K562 (cell line): ENCODE results near the gene TNNT3. TPM values are rescaled to one million over a fixed set of nuclear protein-coding genes. Genes with fewer than 3 reads are reported as not detected.

Source experiments
- GATA2 ChIP-seq: sonication (generic); formaldehyde crosslinking; IDR thresholded peaks from 2 replicates; pipeline ENCODE4 v1.4.0; 2020; ENCODE audit warnings: mild to moderate bottlenecking, missing genetic modification reagents
- RCOR1 ChIP-seq, 2 experiments: IDR thresholded peaks; 2 replicates each; pipeline ENCODE4 v1.6.1; 2012; ENCODE audit warnings: low read depth in 2 of 2, low read length in 2 of 2, borderline replicate concordance in 1 of 2, improper control_type of control experiment in 1 of 2
- SMARCC2 ChIP-seq: fragments of 450-650 bp; IDR thresholded peaks from 2 replicates; pipeline ENCODE4 v1.6.1; 2017; ENCODE audit warnings: antibody characterized with exemption, moderate library complexity, mild to moderate bottlenecking, low read depth
- TBP ChIP-seq: optimal IDR thresholded peaks from 2 replicates; pipeline ENCODE3; 2011; ENCODE audit warnings: low read depth, low read length, improper control_type of control experiment
- ZNF124 ChIP-seq: sonication (generic); formaldehyde crosslinking; IDR thresholded peaks from 2 replicates; pipeline ENCODE4 v1.8.1; 2022; ENCODE audit warnings: missing genetic modification reagents
- polyA plus RNA-seq, 8 experiments: library from polyadenylated mRNA; depleted of rRNA in 4 of 8; stranded (reverse) in 5 of 8; unstranded in 3 of 8; fragments of >200 nt; fragmentation: Nextera tagmentation in 2 of 8; fragmentation: Illumina TruSeq in 1 of 8; extraction: Ambion mirVana in 2 of 8; extraction: Trizol in 1 of 8; gene quantifications; 2 replicates each; pipeline versions ENCODE4 v1.2.1 to v1.2.3, GENCODE V29; 2011 to 2014; ENCODE audit warnings: inconsistent platforms in 1 of 8, missing spikeins in 1 of 8
- total RNA-seq, 7 experiments: library from RNA; depleted of rRNA in 6 of 7; stranded (reverse); fragments of >200 nt in 6 of 7; fragmentation: Illumina TruSeq in 2 of 7; extraction: Trizol in 2 of 7; gene quantifications; 2 replicates each; pipeline versions ENCODE4 v1.2.1 to v1.2.3, GENCODE V29; 2011 to 2021; ENCODE audit warnings: low replicate concordance in 1 of 7
- TF ChIP-seq, protein P1 (sequence below): fragments of 250-450 bp; sonication (Bioruptor Pico); IDR thresholded peaks from 2 replicates; pipeline ENCODE4 v1.8.0; 2021; ENCODE audit warnings: moderate library complexity, mild to moderate bottlenecking, inconsistent platforms
- TF ChIP-seq, protein P2 (sequence below): fragments of 450-650 bp; IDR thresholded peaks from 2 replicates; pipeline ENCODE4 v1.6.1; 2017; ENCODE audit warnings: mild to moderate bottlenecking, moderate library complexity
- TF ChIP-seq, protein P3 (sequence below): fragments of 450-650 bp; IDR thresholded peaks from 2 replicates; pipeline ENCODE4 v1.7.0; 2016; ENCODE audit warnings: borderline replicate concordance

Gene TNNT3
- total and polyA plus RNA-seq, 9 of the 15 experiments (the other 6 are each of a cell fraction or from before 2014, with no cell fraction given): 0.10 TPM; not detected in 8

DNA sequence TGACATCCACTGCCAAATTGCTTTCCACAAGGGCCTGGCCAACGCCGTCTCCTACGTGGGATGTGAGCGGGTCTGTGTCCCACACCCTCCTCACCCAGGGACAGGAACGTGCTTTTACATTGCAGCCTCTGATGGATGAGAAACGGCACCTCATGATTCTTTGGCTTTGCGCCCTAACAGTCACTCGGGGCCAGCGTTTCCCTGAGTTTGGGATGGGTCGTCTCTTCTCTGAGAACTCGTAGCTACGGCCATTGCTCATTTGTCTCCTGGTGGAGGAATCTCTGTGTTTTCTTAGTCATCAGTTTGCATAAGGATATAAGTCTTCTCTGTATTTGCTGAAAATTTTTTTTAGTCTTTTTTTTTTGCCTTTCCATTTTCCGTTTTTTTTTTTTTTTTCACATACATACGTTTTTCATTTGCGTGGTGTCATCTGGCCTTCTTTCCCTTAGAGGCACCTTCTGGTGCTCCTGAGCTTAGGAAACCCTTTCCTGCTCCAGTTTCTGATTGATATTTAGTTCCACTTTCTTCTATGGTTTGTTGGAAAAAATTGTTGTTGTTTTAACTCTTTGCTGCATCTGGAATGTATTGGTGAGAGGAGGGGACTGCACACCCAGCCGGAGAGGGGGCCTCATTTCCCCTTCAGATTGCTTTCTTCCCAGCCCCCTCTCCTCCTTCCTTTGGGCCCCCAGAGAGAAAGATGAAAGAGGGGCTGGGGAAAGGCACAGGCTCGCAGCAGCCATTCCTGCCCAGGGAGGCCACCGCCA lies 12.0 kb downstream of the TNNT3 start (continued):
- TF ChIP-seq, protein P1, sequence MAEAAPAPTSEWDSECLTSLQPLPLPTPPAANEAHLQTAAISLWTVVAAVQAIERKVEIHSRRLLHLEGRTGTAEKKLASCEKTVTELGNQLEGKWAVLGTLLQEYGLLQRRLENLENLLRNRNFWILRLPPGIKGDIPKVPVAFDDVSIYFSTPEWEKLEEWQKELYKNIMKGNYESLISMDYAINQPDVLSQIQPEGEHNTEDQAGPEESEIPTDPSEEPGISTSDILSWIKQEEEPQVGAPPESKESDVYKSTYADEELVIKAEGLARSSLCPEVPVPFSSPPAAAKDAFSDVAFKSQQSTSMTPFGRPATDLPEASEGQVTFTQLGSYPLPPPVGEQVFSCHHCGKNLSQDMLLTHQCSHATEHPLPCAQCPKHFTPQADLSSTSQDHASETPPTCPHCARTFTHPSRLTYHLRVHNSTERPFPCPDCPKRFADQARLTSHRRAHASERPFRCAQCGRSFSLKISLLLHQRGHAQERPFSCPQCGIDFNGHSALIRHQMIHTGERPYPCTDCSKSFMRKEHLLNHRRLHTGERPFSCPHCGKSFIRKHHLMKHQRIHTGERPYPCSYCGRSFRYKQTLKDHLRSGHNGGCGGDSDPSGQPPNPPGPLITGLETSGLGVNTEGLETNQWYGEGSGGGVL: no peak
- TF ChIP-seq ZNF124 (CRISPR knock-in tag): no peak
- TF ChIP-seq TBP: no peak
- TF ChIP-seq SMARCC2: no peak
- TF ChIP-seq, protein P2, sequence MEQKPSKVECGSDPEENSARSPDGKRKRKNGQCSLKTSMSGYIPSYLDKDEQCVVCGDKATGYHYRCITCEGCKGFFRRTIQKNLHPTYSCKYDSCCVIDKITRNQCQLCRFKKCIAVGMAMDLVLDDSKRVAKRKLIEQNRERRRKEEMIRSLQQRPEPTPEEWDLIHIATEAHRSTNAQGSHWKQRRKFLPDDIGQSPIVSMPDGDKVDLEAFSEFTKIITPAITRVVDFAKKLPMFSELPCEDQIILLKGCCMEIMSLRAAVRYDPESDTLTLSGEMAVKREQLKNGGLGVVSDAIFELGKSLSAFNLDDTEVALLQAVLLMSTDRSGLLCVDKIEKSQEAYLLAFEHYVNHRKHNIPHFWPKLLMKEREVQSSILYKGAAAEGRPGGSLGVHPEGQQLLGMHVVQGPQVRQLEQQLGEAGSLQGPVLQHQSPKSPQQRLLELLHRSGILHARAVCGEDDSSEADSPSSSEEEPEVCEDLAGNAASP: no peak
- no peak for TF ChIP-seq GATA2
- TF ChIP-seq, protein P3, sequence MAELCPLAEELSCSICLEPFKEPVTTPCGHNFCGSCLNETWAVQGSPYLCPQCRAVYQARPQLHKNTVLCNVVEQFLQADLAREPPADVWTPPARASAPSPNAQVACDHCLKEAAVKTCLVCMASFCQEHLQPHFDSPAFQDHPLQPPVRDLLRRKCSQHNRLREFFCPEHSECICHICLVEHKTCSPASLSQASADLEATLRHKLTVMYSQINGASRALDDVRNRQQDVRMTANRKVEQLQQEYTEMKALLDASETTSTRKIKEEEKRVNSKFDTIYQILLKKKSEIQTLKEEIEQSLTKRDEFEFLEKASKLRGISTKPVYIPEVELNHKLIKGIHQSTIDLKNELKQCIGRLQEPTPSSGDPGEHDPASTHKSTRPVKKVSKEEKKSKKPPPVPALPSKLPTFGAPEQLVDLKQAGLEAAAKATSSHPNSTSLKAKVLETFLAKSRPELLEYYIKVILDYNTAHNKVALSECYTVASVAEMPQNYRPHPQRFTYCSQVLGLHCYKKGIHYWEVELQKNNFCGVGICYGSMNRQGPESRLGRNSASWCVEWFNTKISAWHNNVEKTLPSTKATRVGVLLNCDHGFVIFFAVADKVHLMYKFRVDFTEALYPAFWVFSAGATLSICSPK: no peak
- no peak for TF ChIP-seq RCOR1 (IDR thresholded peaks at IDR 0.05; ENCODE audit: borderline replicate concordance in 1 of 2, low read depth in 2 of 2, low read length in 2 of 2)
- TF ChIP-seq, all 486 proteins: peak for 0
